Measurements from ENCODE around the gene AKT1S1. TPM values are rescaled to one million over a fixed set of nuclear protein-coding genes. Genes with fewer than 3 reads are reported as not detected.

The AKT1S1 gene
- total and polyA plus RNA-seq, 2 of the 13 experiments (the other 11 are each of a cell fraction or from before 2014, with no cell fraction given), result 13.5 to 27.8 TPM

GRCh38 chr19:49877020-49877878 lies at the start of gene AKT1S1, which contains the start of gene TBC1D17 (continued):
- no peak for TF ChIP-seq THAP7 (CRISPR knock-in tag; IDR thresholded peaks at IDR 0.05)
- TF ChIP-seq FIP1L1 (IDR thresholded peaks at IDR 0.05; ENCODE audit: borderline replicate concordance, insufficient read depth, low read depth, low read length), result 0 out of 2 replicates have a peak, but pooled peaks have one; percentile 30
- TF ChIP-seq ZNF510 (CRISPR knock-in tag; IDR thresholded peaks at IDR 0.05; ENCODE audit: low read depth), result no peak
- no peak for TF ChIP-seq NCOA1 (CRISPR knock-in tag; IDR thresholded peaks at IDR 0.05)
- TF ChIP-seq WIZ (CRISPR knock-in tag; IDR thresholded peaks at IDR 0.05), result no peak
- TF ChIP-seq ZMYM4 (CRISPR knock-in tag; IDR thresholded peaks at IDR 0.05), result no peak
- TF ChIP-seq RNF219 (CRISPR knock-in tag; IDR thresholded peaks at IDR 0.05), result no peak
- TF ChIP-seq ZNF883 (CRISPR knock-in tag; IDR thresholded peaks at IDR 0.05; ENCODE audit: not compliant biosample characterization), result no peak
- TF ChIP-seq ZBTB26 (CRISPR knock-in tag; IDR thresholded peaks at IDR 0.05; ENCODE audit: borderline replicate concordance), result no peak
- TF ChIP-seq NBN (conservative IDR thresholded peaks at IDR 0.05), result no peak
- peak; percentile 98 for TF ChIP-seq ARNTL (CRISPR knock-in tag; IDR thresholded peaks at IDR 0.05)
- no peak for TF ChIP-seq ZNF672 (CRISPR knock-in tag; IDR thresholded peaks at IDR 0.05)
- no peak for TF ChIP-seq RBM39 (IDR thresholded peaks at IDR 0.05; ENCODE audit: low read depth, low read length, poor library complexity, severe bottlenecking)
- TF ChIP-seq SMC3 (IDR thresholded peaks at IDR 0.05; ENCODE audit: low read length), result no peak
- TF ChIP-seq ZNF124 (CRISPR knock-in tag; IDR thresholded peaks at IDR 0.05), result peak; percentile 37; the same call in 1 of the 2 replicates
- peak; percentile 70; the same call in 1 of the 2 replicates for TF ChIP-seq ZNF614 (CRISPR knock-in tag; IDR thresholded peaks at IDR 0.05; ENCODE audit: borderline replicate concordance)
- no peak for TF ChIP-seq ZNF720 (CRISPR knock-in tag; IDR thresholded peaks at IDR 0.05)
- peak; percentile 31; the same call in 1 of the 2 replicates for TF ChIP-seq BCL3 (CRISPR knock-in tag; IDR thresholded peaks at IDR 0.05)
- TF ChIP-seq ZNF260 (CRISPR knock-in tag; IDR thresholded peaks at IDR 0.05; ENCODE audit: borderline replicate concordance, low read depth), result no peak
- TF ChIP-seq PHF20 (CRISPR knock-in tag; IDR thresholded peaks at IDR 0.05), result peak; percentile 65
- TF ChIP-seq ZNF790 (CRISPR knock-in tag; IDR thresholded peaks at IDR 0.05; ENCODE audit: borderline replicate concordance), result no peak
- no peak for TF ChIP-seq ZNF878 (CRISPR knock-in tag; IDR thresholded peaks at IDR 0.05)
- no peak for TF ChIP-seq RFX3 (CRISPR knock-in tag; IDR thresholded peaks at IDR 0.05)
